Measurements from ENCODE around the gene ARID5A. TPM values are rescaled to one million over a fixed set of nuclear protein-coding genes. Genes with fewer than 3 reads are reported as not detected.
A peak's percentile ranks its signal among the peaks of the same experiment; 100 is the strongest.

ARID5A gene
- total and polyA plus RNA-seq, 10 of the 15 experiments (the other 5 are each of a cell fraction or from before 2014, with no cell fraction given), result 0.76 to 87.1 (median 37.6) TPM

DNA sequence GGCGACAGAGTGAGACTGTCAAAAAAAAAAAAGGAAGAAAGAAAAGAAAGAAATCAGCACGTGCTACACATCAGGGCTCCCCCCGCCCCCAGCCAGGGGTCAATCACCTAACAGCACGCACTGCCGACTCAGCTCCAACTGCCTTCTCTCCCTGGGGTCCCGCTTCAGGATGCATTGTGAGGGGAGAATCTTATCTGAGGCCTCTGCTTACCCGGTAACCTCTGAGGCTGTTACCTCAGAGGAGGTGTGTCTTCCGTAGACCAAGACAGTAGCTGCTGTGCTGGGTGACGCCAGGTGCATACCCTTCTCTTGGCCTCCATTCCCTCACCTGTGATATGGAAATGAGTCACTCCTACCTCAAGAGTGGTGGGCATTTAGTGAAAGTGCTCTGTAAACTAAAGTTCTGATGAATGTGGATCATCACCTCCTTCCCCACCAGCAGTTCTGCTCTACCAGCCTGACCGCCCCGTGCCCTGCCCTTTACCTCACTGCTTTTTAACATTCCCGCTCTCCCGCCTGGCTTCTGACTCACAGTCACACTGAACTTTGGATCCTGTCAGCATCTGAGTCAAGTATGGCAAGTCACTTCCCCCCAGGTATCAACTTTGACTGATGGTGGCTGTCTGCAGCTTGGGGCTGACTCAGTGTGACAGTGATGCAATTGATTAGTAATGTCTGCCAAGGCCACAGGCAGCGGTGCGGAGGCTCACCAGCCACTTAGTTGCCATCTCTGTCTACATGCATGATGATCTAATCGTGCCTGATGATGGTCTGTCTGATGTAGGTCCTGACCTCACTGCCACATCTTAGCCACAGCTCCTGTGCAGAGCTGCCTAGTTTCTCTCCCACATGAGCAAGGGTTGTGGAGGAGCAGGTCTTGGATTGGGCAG, 20.1 kb downstream of the ARID5A start:
- RAD21 ChIA-PET (ENCODE audit: unreplicated experiment), result interaction anchor here (0.7 to 5.4 kb wide), 3 partner anchors 30 to 246 kb away, joined by 3 to 56 read pairs (median 3); no protein-coding TSS in a partner anchor
- TF ChIP-seq TARDBP (IDR thresholded peaks at IDR 0.05; ENCODE audit: borderline replicate concordance) (no peak), NRF1 (conservative IDR thresholded peaks at IDR 0.05; ENCODE audit: low read depth, low read length) (no peak), NR2F1 (conservative IDR thresholded peaks at IDR 0.05) (no peak), HDAC6 (IDR thresholded peaks at IDR 0.05; ENCODE audit: unreplicated experiment) (no peak), SRF (IDR thresholded peaks at IDR 0.05; ENCODE audit: low read depth in 2 of 2, low read length in 2 of 2) (peak in 1 of 2 experiments; percentile 82; a peak in 2 of 4 replicates), CREB1 (IDR thresholded peaks at IDR 0.05; ENCODE audit: low read depth) (0 out of 2 replicates have a peak, but pooled peaks have one; percentile 36), RUNX3 (IDR thresholded peaks at IDR 0.05; ENCODE audit: low read length) (0 out of 2 replicates have a peak, but pooled peaks have one; percentile 17), CHD1 (IDR thresholded peaks at IDR 0.05; ENCODE audit: low read depth, low read length) (no peak), RB1 (IDR thresholded peaks at IDR 0.05; ENCODE audit: borderline replicate concordance) (no peak), NBN (IDR thresholded peaks at IDR 0.05) (no peak), ASH2L (IDR thresholded peaks at IDR 0.05; ENCODE audit: borderline replicate concordance, low read depth) (no peak)
- TF ChIP-seq, protein P1, sequence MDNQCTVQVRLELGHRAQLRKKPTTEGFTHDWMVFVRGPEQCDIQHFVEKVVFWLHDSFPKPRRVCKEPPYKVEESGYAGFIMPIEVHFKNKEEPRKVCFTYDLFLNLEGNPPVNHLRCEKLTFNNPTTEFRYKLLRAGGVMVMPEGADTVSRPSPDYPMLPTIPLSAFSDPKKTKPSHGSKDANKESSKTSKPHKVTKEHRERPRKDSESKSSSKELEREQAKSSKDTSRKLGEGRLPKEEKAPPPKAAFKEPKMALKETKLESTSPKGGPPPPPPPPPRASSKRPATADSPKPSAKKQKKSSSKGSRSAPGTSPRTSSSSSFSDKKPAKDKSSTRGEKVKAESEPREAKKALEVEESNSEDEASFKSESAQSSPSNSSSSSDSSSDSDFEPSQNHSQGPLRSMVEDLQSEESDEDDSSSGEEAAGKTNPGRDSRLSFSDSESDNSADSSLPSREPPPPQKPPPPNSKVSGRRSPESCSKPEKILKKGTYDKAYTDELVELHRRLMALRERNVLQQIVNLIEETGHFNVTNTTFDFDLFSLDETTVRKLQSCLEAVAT (IDR thresholded peaks at IDR 0.05), result peak; percentile 94
- TF ChIP-seq, protein P2, sequence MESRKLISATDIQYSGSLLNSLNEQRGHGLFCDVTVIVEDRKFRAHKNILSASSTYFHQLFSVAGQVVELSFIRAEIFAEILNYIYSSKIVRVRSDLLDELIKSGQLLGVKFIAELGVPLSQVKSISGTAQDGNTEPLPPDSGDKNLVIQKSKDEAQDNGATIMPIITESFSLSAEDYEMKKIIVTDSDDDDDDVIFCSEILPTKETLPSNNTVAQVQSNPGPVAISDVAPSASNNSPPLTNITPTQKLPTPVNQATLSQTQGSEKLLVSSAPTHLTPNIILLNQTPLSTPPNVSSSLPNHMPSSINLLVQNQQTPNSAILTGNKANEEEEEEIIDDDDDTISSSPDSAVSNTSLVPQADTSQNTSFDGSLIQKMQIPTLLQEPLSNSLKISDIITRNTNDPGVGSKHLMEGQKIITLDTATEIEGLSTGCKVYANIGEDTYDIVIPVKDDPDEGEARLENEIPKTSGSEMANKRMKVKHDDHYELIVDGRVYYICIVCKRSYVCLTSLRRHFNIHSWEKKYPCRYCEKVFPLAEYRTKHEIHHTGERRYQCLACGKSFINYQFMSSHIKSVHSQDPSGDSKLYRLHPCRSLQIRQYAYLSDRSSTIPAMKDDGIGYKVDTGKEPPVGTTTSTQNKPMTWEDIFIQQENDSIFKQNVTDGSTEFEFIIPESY (IDR thresholded peaks at IDR 0.05), result peak; percentile 83; the same call in 1 of the 2 replicates
- TF ChIP-seq, protein P3, sequence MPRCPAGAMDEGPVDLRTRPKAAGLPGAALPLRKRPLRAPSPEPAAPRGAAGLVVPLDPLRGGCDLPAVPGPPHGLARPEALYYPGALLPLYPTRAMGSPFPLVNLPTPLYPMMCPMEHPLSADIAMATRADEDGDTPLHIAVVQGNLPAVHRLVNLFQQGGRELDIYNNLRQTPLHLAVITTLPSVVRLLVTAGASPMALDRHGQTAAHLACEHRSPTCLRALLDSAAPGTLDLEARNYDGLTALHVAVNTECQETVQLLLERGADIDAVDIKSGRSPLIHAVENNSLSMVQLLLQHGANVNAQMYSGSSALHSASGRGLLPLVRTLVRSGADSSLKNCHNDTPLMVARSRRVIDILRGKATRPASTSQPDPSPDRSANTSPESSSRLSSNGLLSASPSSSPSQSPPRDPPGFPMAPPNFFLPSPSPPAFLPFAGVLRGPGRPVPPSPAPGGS (IDR thresholded peaks at IDR 0.05; ENCODE audit: borderline replicate concordance, insufficient read depth, low read depth, low read length, poor library complexity, severe bottlenecking), result peak; percentile 93
- TF ChIP-seq, protein P4, sequence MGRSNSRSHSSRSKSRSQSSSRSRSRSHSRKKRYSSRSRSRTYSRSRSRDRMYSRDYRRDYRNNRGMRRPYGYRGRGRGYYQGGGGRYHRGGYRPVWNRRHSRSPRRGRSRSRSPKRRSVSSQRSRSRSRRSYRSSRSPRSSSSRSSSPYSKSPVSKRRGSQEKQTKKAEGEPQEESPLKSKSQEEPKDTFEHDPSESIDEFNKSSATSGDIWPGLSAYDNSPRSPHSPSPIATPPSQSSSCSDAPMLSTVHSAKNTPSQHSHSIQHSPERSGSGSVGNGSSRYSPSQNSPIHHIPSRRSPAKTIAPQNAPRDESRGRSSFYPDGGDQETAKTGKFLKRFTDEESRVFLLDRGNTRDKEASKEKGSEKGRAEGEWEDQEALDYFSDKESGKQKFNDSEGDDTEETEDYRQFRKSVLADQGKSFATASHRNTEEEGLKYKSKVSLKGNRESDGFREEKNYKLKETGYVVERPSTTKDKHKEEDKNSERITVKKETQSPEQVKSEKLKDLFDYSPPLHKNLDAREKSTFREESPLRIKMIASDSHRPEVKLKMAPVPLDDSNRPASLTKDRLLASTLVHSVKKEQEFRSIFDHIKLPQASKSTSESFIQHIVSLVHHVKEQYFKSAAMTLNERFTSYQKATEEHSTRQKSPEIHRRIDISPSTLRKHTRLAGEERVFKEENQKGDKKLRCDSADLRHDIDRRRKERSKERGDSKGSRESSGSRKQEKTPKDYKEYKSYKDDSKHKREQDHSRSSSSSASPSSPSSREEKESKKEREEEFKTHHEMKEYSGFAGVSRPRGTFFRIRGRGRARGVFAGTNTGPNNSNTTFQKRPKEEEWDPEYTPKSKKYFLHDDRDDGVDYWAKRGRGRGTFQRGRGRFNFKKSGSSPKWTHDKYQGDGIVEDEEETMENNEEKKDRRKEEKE (IDR thresholded peaks at IDR 0.05), result no peak

More for the DNA sequence above, 20.1 kb downstream of the ARID5A start:
- intact Hi-C loops (cut with micrococcal nuclease; ENCODE audit: unreplicated experiment), result no loop called here
- DNase-seq (ENCODE audit: low read depth, low spot score), result no peak
- ChIA-PET CTCF (interaction anchor here (0.5 to 5.9 kb wide), 6 partner anchors 46 to 292 kb away, joined by 3 to 63 read pairs (median 4); no protein-coding TSS in a partner anchor), POLR2A (interaction anchor here (0.7 kb wide), 1 partner anchor 44 kb away, joined by 3 read pairs; no protein-coding TSS in a partner anchor), SMC1A (ENCODE audit: uncharacterized antibody, unreplicated experiment) (interaction anchor here (1.0 to 1.6 kb wide), 8 partner anchors 9 to 149 kb away, joined by 3 to 4 read pairs (median 3); no protein-coding TSS in a partner anchor)
- in situ Hi-C loops (cut with MboI), result no loop called here
- no peaks in the 10 kb centered on the region for H3K9me3 ChIP-seq (replicated peaks; ENCODE audit: control insufficient read depth, insufficient read depth, low read length)
- WGBS (ENCODE audit: insufficient coverage, insufficient replicate concordance, low lambda C conversion rate, missing lambda C conversion rate), result 53% methylated on average over 14 of the region's 16 CpGs
- H3K9ac ChIP-seq (ENCODE audit: control insufficient read depth, insufficient read depth, low read length), result no peak overlapping the region
- BruUV-seq (replicated peaks), result no TSS peak
- no peaks in the 10 kb centered on the region for H4K20me1 ChIP-seq (ENCODE audit: control insufficient read depth, insufficient read depth)
- no peak overlapping the region for H3K4me2 ChIP-seq (ENCODE audit: control insufficient read depth, insufficient read depth)
- H3K27me3 ChIP-seq (replicated peaks in 1 of 2; ENCODE audit: control insufficient read depth in 2 of 2, insufficient read depth in 2 of 2, low read length in 1 of 2), result no peaks in the 10 kb centered on the region
- peaks cover 0 to 10% of the 10 kb centered on the region in 2 experiments; a peak in 3 of 4 replicates for H3K36me3 ChIP-seq (ENCODE audit: control insufficient read depth in 2 of 2, insufficient read depth in 2 of 2, low read length in 1 of 2)
- H3K4me3 ChIP-seq, result no peak overlapping the region
- no peak; the same call in 1 of the 3 replicates for ATAC-seq
- no peaks in the 10 kb centered on the region for H3K4me1 ChIP-seq (ENCODE audit: control insufficient read depth, insufficient read depth, low read length)
- no peak overlapping the region for H3K27ac ChIP-seq (ENCODE audit: control insufficient read depth, insufficient read depth)
- no peak for FAIRE-seq
- no peaks in the 10 kb centered on the region for H3K79me2 ChIP-seq (ENCODE audit: control insufficient read depth, insufficient read depth, low read length)
- H2AFZ ChIP-seq (ENCODE audit: control insufficient read depth, low read depth, low read length), result no peak overlapping the region

Data from GM12878 (cell line).